GM10266 (cell line): ENCODE measurements around the gene DCP1A.
"Not testable (repeated sequence)": the region's sequence is repeated elsewhere in the genome, so short reads cannot be mapped to it uniquely, and the experiment has no call there.

Experiments used
- DNase-seq: peaks from one replicate; pipeline ENCODE4 v3.0.0; 2012; ENCODE audit errors: extremely low spot score
- TF ChIP-seq, protein P1 (sequence below): IDR thresholded peaks from 2 replicates; pipeline ENCODE4 v1.5.1; 2012; ENCODE audit warnings: mild to moderate bottlenecking, low read depth; ENCODE audit not compliant: control insufficient read depth, insufficient read depth; ENCODE audit errors: missing control alignments

Gene DCP1A

DNA sequence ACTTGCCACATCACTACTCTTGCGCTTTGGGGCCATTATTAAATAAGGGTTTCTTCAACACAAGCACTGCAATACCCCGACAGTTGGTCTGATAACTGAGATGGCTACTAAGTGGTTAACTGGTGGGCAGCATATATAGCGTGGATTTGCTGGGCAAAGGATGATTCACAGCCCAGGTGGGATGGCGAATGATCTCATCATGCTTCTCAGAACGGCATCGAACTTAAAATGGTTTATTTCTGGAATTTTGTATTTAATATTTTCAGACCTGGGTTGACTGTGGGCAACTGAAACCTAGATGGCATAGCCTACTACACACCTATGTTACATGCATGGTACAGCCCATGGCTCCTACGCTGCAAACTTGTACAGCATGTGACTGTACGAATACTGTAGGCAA lies 64.8 kb downstream of the DCP1A start:
- no peak for DNase-seq
- TF ChIP-seq, protein P1, sequence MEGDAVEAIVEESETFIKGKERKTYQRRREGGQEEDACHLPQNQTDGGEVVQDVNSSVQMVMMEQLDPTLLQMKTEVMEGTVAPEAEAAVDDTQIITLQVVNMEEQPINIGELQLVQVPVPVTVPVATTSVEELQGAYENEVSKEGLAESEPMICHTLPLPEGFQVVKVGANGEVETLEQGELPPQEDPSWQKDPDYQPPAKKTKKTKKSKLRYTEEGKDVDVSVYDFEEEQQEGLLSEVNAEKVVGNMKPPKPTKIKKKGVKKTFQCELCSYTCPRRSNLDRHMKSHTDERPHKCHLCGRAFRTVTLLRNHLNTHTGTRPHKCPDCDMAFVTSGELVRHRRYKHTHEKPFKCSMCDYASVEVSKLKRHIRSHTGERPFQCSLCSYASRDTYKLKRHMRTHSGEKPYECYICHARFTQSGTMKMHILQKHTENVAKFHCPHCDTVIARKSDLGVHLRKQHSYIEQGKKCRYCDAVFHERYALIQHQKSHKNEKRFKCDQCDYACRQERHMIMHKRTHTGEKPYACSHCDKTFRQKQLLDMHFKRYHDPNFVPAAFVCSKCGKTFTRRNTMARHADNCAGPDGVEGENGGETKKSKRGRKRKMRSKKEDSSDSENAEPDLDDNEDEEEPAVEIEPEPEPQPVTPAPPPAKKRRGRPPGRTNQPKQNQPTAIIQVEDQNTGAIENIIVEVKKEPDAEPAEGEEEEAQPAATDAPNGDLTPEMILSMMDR: no peak

DNA sequence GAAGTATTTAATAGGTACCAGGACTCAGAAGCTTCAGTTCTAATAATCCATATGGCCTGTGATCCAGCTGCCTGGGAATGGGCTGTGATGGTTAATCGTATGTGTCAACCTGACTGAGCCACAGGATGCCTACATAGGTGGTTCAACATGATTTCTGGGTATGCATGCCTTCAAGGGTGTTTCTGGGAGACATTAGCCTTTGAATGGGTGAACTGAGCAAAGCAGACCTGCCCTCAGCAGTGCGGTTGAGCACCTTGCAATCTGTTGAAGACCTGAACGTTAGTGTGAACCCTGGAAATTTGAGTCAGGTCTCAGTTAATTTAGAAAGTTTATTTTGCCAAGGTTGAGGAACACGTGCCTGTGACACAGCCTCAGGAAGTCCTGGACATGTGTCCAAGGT lies 68.7 kb downstream of the DCP1A start:
- DNase-seq: no peak
- TF ChIP-seq, protein P1: no peak

DNA sequence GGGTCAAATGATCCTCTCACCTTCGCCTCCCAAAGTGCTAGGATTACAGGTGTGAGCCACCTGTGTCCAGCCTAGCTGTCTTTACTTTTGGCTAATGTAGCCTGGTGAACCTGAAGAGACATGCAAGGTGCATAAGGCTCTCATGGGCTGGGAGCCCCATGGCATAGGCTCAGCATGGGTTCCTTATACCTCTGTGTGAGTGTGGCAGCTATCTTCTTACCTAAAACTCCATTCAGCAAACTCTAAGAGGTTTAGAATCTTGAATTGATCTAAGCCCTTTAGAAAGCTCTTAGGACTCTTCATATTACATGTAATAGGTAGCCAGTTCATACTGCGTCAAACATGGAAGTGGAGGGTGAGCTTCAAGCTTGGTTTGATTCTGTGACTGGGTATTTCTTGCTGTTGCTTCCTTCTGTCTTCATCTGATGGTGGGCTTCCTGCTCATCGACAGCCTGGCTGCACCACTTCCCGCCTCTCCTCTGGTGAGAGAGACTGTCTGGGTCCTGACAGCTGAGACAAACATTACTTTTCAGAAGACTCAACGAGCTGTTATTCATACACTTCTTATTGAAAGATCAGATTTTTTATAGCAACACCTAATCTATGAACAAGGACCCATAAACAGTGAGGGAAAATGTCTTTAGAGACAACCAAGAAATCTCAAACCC lies 72.3 kb downstream of the DCP1A start:
- no peak for DNase-seq
- TF ChIP-seq, protein P1: no peak

DNA sequence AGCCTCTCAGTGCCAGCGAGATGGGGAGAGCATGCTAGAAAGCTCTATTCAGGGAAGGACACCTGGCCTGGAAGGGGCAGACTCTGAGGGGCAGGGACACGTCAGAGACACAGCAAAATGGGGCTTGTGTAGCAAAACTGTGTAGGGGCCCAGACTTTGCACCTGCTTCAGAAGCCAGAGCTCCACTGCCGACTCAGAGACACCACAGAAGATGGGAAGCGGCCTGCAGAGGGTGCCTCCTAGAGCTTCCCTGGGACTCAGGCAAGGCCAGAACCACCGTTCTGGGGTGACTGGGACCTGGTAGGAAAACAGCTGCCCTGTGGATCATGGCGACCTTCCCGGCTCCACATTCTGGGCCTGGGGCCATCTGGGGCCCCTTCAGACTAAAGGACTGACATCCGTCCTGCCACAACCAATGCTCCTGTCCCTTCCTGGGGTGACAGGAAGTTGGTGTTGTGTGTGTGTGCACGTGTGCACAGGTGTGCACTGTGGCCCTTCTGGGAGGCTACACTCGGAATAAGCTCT lies 74.1 kb downstream of the DCP1A start:
- TF ChIP-seq, protein P1: no peak
- DNase-seq: no peak

DNA sequence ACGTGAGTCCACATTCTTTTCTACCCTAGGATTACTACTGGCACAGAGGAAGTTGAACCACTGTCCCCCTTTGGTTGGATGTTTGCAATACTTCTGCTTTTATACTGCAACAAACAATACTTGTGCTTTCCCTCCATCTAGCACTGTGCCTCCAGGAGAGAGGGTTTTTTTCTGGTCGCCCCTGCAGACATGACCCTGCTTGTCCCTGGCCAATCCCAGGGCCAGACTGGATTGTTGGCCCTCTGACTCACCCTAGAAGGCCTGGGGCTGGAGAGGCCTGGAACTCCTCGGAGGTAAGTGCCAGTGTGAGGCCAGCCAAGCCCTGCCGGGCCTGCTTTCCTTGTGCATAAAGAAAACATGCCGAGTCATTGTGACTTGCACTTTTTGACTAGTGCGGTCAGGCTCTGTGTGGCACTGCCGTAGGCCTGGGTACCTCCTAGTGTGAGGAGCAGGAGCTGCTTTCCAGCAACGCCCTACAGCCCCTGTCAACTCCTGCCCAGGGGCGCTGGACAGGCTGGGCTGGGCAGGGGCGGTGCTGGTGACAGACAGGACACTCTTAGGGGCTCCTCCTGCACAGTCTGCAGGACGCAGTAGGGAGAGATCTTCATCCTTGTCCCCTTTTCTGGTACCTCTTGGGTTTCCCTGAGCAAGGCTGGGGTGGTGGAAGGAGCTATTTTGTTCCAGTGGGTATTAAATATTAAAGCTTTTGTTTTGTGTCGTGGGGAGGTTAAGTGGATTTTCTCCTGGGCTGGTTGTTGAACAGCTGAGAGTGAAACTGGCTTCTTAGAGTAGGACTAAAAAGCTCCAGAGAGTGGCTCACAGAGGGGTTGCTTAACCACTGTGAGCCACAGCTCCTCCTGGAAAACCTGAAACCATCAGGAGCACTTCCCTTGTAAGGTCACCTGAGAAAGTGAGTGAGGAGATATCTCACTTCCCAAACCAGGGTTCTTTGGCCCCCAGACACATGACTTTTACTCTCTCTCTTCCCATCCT lies 77.2 kb downstream of the DCP1A start:
- peak; percentile 28 for DNase-seq
- TF ChIP-seq, protein P1: no peak

DNA sequence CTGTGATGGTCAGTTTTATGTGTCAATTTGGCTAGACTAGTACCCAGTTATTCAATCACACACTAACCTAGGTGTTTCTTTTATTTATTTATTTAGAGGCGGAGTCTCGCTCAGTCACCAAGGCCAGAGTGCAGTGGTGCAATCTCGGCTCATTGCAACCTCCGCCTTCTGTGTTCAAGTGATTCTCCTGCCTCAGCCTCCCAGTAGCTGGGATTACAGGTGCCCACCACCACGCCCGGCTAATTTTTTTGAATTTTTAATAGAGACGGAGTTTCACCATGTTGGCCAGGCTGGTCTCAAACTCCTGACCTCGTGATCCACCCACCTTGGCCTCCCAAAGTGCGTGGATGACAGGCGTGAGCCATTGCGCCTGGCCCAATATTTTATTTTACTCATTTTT lies 78.2 kb downstream of the DCP1A start:
- not testable (repeated sequence) for DNase-seq

DNA sequence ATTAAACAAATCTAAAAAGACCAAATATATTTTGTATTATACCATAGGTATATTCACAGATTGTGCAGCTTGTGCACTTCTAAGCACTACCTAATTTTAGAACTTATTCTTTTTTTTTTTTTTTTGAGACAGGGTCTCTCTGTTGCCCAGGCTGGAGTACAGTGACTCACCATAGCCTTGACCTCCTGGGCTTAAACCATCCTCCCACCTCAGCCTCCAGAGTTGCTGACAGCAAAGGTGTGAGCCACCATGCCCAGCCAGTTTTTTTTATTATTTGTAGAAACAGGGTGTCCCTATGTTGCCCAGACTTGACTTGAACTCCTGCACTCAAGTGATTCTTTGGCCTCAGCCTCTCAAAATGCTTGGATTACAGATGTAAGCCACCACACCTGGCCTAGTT lies 79.6 kb downstream of the DCP1A start:
- no peak for DNase-seq
- TF ChIP-seq, protein P1: no peak
